SH-SY5Y (cell line): ENCODE results near the gene GNAI3.

ENCODE experiments used
- GATA2 ChIP-seq: IDR thresholded peaks from 2 replicates; pipeline ENCODE4 v1.6.1; 2011; ENCODE audit warnings: mild to moderate bottlenecking, low read depth, low read length
- GATA3 ChIP-seq: IDR thresholded peaks from 2 replicates; pipeline ENCODE4 v1.6.1; 2011; ENCODE audit warnings: low read depth, mild to moderate bottlenecking, low read length, moderate library complexity

The GNAI3 gene

GRCh38 chr1:109547463-109548320, 723 bp upstream of the GNAI3 start:
- TF ChIP-seq GATA3 (no peak), GATA2 (no peak)

DNA sequence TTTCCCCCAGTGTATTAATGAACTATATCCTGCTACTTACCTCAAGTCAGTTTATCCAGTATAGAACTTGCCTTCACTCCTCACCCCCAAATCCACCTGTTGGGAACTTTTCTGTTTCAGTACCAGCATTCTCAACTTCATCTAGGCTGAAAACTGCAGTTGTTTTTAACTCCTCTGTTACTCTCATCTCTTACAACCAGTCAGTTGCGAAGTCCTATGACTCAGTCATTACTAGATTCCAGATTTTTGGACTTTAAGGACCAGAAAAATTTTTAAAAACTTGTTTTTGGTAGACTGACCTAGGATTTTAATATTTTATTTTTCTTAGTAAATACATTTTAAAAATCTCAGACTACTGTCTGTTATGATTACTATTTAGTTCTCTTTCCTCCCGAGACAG, 8.1 kb downstream of the GNAI3 start:
- no peak for TF ChIP-seq GATA2
- no peak for TF ChIP-seq GATA3

- no peak for TF ChIP-seq GATA3
- no peak for TF ChIP-seq GATA2
Observed at GRCh38 chr1:109557520-109557919, 9.1 kb downstream of the GNAI3 start.

- no peak for TF ChIP-seq GATA2
- no peak for TF ChIP-seq GATA3
Observed at GRCh38 chr1:109559995-109560394, 11.6 kb downstream of the GNAI3 start.

DNA sequence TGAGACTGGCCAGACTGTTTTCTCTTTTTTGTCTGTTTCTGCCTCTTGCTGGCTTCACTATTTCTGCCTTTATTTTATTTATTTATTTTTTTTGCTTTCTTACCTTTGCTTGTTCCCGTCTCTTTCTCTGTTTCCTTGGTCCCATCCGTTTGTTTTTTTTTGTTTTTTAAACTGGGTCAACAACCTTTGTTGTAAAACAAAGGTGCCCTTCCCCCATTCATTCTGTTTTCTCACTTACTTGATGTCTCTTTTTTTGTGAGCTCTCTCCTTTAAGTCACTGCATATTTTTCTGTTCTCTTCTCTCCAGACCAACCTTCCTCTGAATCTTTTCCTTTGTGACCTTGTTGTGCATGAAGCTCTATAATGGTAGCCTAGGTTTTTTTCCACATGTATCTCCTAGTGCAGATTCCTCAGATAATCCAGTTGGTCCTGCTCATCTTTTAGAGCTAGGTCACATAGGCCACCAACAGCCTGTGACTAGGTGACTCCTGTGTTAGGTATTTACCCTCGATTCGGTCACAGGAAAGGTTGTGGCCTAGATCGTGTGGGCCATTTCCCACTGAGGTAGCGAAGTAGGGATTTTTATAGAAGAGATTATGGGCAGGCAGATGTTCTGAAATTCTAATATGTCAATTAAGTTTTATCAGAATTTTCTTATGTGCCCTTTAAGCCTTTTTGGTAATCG, 15.9 kb downstream of the GNAI3 start:
- TF ChIP-seq GATA3 (no peak), GATA2 (no peak)

DNA sequence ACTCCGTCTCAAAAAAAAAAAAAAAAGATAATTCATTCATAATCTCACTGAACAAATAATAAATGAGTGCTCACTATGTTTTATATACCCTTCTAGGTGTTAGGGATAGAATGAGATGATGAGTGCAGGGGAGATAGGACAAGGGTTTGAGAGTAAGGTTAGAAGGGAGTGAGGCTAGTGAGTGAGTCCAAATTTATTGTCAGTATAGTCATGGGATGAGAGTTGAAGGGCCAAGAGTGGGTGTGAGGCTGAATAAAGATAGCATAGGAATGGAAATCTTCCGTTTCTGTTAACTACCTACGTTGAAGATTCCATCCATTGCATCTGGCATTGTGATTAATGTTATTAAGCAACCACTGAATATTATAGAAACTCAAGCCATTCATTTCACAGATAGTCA, 16.8 kb downstream of the GNAI3 start:
- no peak for TF ChIP-seq GATA2
- TF ChIP-seq GATA3 = no peak

- TF ChIP-seq GATA2 (no peak), GATA3 (no peak)
Observed at GRCh38 chr1:109566982-109567381, 18.6 kb downstream of the GNAI3 start.

GRCh38 chr1:109567877-109568672, 19.7 kb downstream of the GNAI3 start:
- TF ChIP-seq GATA3 (no peak), GATA2 (no peak)

DNA sequence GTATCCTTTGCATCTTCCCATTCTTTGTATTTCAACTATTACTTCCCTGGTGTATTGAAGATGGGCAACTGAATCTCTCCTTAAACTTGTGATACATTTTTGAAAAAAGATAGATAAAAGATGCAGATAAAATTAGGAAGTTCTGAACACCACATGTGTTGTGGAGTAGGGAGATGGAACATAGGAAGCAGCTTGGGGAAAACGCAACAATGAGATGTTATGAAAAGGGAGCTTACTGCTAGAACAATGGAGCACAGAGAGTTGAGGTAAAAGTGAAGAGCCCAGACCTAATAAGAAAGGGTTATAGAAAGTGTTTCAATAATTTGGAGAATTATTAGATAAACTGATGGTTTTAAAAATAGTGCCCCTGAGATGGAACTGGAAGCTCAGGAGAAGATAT, 20.9 kb downstream of the GNAI3 start:
- no peak for TF ChIP-seq GATA2
- TF ChIP-seq GATA3 = no peak

- no peak for TF ChIP-seq GATA3
- no peak for TF ChIP-seq GATA2
Observed at GRCh38 chr1:109570414-109570813, 22.0 kb downstream of the GNAI3 start.

DNA sequence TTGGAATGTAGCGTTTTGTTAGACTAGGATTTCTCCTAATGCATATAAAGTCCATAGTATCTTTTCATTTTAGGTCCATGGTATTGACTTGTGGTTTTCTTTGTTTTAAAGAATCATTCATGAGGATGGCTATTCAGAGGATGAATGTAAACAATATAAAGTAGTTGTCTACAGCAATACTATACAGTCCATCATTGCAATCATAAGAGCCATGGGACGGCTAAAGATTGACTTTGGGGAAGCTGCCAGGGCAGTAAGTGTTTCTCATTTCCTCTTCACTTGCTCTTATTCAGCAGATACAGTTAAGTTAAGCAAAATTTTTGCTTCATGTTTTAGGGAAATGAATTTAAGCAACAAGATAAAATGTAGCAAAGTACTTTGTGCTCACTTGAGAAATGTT, 25.4 kb downstream of the GNAI3 start:
- TF ChIP-seq GATA3 = no peak
- no peak for TF ChIP-seq GATA2

DNA sequence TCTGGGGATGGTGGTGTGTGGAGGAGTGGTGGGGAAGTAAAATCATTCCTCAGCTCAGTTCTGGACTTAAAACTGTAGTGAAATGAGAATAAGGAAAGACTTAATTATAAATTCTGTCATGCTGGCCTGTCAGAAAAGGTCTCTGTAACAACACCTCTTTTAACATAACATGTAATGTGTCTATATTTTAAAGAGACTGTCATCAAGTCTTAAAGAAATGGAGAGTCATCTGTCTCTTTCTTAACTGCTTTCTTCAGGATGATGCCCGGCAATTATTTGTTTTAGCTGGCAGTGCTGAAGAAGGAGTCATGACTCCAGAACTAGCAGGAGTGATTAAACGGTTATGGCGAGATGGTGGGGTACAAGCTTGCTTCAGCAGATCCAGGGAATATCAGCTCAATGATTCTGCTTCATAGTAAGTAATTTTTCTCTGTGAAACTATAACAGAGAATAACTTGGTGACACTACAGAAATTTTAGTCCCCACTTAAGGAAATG, 30.6 kb downstream of the GNAI3 start:
- no peak for TF ChIP-seq GATA3
- no peak for TF ChIP-seq GATA2

DNA sequence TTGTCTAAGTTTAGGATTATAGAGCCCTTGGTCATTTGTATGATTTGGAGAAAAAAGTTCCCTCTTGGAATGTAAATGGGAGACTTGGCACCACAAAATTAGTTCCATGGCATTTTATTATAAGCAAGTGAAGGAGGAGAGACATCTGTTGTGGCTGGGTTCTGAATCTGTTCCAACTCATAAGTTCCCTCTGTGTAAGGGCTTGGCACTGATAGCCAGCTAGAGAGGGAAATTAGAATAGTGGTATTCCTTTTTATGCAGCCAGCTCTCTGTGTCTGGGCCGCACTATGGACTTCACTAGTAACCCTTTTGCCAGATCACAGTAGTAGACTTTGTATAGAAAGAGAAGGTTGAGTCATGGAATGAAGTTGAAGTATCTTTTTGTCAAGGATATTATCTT, 31.1 kb downstream of the GNAI3 start:
- TF ChIP-seq GATA2 (no peak), GATA3 (no peak)

GRCh38 chr1:109582021-109582420, 33.6 kb downstream of the GNAI3 start:
- TF ChIP-seq GATA3 (no peak), GATA2 (no peak)
